SHP77 treated with DMSO at 0.1 percent for 48 hours (cell line): ENCODE results near the gene MRPL32.

Experiments
- DNase-seq: peaks from one replicate; lab custom pipeline; 2025; lab: John Stamatoyannopoulos, UW

The MRPL32 gene

DNA sequence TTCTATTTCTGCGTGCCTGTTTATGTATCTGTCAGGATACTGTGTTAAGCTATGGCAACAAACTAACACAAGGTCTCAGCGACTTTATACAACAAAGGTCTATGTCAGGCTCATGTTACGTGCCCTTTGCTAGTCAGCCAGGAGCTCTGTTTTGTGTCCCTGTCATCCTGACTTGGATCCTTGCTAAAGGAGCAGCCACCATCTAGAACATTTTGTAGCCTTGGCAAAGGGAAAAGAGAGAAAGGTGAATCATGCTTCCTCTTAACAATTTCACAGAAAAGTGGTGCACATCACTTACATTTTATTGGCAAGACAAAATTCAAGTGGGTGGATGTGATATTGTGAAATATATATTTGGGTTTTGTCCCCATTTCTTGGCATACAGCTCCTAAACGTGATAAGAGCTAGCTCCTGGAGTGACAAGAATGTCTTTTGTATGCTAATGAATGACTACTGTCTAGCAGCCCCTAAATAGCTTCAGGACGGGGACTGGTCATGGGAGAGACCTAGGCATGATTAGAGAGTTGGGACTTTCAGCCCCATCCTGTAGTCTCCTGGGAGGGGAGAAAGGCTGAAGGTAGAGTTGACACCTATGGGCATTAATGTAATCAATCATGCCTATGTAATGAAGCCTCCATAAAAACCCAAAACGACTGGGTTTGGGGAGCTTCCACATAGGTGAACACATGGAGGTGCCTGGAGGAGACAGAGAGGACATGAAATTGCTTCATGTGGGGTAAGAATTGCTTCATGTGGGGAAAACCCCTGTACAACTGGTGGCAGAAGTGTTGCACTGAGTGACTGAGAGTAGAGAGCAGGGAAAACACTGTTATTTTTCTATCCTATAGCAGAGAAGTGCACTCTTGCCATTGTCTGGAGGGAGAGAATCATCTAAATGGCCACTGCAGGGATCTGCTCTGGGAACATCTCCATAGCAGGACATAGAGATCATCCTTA lies 33.0 kb downstream of the MRPL32 start:
- DNase-seq = no peak

DNA sequence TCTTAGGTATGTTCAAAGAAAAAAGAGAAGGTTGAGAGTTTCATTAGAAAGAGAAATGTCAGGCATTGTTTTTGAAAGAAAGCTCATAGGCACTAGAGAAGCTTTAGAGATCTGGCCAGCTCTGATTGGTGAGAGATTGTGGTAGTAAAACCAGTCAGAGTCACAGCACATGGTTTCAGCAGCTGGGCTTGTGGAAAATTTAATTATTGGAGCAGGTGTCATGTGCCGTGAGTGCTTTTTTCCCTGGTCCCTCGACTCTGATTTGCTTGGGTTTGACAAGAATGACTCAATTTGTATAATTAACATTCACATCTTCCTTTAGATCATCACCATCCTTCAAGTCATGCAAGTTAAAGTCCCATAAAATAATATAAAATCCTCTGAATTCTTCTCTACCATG lies 35.2 kb downstream of the MRPL32 start:
- no peak for DNase-seq

DNA sequence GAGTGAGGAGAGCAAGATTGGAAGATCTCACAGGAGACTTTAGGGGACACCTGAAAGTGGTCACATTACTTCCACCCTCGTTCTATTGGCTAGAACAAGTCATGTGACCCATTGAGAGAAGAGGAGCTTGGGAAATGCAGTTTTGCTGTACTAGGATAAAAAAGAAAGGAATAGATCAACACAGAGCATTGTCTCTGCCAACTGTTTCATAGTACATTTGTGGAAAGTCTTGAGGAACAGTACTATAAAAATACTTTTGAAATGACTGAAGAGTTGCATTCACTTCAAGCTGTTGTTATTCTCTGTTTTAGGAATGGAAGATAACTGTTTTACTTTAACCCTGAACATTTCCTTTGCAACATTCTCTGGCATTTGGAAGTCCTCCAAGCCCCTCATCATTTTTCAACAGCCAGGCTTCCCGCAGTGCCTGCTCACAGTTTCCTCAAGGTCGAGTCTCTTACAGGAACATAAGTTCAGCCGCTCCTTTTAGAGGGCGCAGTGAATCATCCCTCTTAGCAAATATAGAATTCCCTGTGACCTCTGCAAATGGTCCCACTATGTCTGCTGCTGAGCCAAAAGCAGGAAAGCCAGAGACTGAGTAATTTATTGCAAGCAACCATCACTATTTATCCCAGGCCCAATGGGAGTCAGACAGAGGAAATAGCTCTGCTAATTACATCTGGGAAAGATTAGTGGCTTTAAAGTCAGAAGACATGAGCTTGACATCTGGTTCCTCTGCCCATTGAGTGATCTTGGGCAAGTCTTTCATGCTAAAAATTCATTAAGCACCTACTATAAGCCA lies 40.7 kb downstream of the MRPL32 start:
- no peak for DNase-seq

DNA sequence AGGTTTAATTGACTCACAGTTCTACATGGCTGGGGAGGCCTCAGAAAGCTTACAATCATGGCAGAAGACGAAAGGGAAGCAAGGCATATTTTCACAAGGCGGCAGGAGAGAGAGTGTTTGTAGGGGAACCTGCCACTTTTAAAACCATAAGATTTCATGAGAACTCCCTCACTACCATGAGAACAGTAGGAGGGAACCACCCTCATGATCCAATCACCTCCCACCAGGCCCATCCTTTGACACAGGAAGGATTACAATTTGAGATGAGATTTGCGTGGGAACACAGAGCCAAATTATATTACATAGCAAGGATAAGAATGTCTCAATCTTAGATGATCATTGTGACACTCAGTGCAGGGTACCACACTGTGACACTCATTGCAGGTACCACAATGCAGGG lies 44.2 kb downstream of the MRPL32 start:
- DNase-seq = no peak

DNA sequence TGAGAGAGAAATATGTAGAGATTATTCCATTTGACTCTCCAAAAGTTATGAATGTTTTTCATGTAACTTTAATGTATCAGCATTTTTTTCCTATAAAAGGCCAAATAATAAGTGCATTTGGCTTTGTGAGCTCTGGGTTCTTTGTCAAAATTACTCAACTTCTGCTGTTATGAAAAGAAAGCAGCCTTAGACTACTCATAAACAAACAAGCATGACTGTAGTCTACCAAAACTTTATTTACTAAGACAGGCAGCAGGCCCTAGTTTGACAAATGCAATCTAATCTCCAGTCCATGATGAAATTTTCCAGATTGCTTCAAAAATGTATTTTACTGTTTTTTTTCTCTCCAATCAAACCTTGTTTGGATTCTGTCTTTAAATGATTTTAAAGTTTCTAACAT lies 46.3 kb downstream of the MRPL32 start:
- no peak for DNase-seq

DNA sequence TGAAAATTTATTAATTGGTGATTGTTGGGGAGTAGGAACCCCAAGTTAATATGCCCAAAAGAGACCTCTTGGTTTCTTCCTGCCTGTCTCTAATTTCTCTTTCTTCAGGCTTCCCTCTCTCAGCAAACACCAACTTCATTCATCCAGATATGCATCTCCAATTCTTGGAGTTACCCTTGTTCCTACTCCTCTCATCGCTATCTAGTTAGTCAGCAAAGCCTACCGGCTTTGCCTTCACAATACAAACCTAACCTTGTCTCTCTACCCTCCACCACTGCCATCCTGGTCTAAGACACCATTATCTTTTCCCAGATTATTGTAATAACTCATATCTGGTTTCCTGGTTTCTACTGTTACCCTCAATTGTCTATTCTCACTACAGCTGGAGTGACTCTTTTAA lies 47.9 kb downstream of the MRPL32 start:
- DNase-seq = no peak

DNA sequence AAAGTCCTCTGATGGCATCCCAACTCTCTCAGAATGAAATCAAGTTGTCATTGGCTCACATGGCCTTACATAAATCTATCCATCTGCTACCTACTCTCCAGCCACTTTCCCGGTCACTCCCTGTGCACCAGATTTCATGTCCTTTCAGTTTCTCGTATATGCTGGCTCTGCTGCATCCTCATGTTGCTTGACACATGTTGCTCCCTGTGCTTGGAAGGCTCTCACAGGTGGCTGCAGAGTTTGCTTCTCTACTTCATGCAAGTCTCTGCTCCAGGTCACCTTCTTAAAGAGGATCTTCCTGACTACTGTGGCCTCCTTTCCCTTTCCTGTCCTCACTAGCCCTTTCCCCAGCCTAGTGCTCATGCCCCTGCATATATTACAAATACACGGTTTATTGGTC lies 48.3 kb downstream of the MRPL32 start:
- no peak for DNase-seq

DNA sequence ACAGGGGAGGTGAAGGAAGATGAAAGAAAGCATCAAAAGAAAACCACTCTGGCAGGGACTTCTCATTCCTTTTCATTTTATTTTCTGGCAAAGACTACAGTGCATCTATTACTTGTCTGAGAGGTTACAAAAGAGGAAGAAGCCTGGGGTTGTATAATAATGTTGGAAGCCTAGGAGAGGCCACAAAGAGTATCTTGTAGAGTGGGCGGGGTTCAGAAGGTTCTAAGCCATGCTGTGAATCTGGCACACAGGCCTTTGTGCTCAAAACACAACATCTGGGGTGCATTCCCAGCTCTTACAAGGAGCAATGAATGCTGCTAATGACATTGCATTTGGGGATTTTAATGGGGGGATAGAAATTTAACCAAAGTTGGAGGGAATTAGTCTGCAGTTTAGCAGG lies 49.4 kb downstream of the MRPL32 start:
- no peak for DNase-seq

DNA sequence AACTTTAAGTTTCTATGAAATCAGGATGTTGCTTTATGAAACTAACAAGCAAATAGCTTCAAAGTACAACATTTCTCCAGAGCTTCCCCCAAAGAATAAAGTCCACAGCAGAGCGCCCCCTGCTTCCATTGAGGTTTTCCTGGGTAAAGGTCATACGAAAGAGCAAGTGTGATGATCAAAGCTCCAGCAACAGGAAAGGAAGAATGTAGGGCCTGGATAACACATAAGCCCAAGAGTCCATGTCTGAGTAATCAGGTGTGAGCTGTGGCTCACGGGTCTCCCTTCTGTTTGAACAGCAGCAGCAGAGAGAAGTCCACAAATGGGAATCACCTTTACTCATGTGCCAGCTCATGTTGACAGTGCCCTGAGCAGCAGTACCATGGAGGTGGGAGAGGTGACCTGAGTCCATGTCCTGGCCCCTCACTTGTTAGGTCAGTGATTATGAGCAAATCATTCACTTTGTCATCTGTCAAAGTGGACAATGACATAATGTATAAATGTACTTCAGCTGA lies 50.5 kb downstream of the MRPL32 start:
- no peak for DNase-seq

DNA sequence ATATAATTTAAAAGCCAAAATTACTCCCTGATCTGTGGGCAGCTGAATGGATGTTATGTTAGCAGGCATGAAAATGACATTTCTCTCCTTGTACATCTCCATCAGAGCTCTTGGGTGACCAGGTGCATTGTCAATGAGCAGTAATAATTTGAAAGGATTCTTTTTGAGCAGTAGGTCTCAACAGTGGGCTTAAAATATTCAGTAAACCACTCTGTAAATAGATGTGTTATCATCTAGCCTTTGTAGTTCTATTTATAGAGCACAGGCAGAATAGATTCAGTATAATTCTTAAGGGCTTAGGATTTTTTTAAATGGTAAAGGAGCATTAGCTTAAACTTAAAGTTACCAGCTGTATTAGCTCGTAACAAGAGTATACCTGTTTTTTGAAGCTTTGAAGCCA lies 52.0 kb downstream of the MRPL32 start:
- no peak for DNase-seq

DNA sequence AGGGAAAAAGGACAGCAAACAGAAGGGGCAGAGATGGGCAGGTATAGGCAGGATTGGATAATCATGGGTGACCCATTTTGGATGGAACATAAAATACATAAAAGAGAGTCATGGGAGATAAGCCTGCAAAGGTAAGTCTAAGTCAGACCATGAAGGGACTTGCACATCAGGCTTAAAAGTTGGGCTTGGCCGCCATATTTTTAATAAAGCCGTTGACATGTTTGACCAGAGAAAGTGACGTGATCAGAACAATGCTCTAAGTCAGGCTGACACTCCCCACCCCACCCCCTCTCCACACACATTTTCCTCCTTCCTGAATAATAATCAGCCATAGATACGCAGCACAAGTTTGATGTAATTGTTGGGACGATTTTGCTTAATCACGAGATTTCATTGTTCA lies 54.0 kb downstream of the MRPL32 start:
- no peak for DNase-seq

DNA sequence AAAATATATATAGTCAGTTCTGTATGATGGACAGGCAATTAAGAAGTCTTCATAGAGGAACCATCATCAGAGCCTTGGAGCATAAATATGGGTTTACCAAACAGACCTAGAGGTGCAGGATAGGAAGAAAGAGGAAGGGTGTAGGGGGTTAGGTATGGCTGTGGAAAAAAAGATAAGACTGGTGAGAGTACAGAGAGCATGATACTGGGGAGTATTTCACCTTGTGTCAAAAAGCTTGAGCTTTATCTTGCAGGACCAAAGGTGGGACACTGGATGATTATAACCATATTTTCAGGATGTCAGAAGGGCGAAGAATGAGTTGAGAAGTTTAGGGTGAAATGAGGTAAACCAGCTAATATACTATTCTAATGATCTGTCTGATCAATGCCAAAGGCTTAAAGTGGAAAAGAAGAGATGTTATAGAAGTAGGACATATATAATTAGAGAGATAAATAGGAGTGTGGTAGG lies 54.6 kb downstream of the MRPL32 start:
- no peak for DNase-seq
